Activated CD8-positive, alpha-beta memory T cell treated with anti-CD3 and anti-CD28 coated beads, Interleukin-2, amount 50 U/mL, for 24 hours (primary cell): ENCODE results near the gene KLF11.

Experiments
- DNase-seq: peaks from one replicate; pipeline ENCODE4 v3.0.0-alpha.2; 2020; ENCODE audit errors: extremely low read depth

Gene KLF11

GRCh38 chr2:10043256-10043905, at the start of gene KLF11:
KLF11 (plus strand) TSS chr2:10043550; CDS start chr2:10043717, 167 bp downstream.
- peak; percentile 35 for DNase-seq

DNA sequence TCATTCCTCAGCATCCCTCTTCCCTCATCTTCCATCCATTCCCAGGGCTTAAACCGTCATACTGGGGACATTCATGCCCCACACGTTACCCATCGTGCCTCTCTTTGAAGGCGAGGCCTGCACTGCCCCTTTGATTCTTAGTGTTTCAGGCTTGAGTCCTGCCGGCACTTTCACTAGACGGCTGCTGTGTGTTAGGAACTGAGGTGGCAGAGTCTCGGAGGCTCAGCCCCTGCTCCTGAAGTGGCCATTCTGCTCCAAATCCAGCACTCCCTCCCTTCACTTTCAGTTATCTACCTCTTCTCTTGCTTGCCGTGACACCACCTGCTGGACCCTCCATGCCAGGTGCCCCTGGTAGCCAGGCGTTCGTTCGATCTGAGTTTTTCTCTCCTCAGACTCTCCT, 48.9 kb upstream of the KLF11 start:
- no peak for DNase-seq

DNA sequence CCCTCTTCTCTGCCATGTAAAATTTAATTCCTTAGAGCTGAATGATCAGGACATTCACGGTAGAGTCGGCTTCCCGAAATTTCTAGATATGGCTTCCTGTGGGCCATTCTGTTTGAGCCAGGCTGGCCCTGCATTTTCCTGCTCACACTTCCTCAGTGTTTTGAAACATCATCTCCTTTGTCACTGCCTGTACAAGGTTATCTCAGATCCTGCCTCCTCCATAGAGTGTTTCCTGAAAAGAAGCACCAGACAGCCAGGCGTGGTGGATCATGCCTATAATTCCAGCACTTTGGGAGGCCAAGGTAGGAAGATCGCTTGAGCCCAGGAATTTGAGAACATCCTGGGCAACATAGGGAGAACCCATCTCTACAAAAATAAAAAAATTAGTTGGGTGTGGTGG, 48.3 kb upstream of the KLF11 start:
- DNase-seq, result no peak

- DNase-seq, result no peak
Measured at GRCh38 chr2:9996321-9996720, 47.0 kb upstream of the KLF11 start.

GRCh38 chr2:9997936-9998335, 45.4 kb upstream of the KLF11 start:
- no peak for DNase-seq

DNA sequence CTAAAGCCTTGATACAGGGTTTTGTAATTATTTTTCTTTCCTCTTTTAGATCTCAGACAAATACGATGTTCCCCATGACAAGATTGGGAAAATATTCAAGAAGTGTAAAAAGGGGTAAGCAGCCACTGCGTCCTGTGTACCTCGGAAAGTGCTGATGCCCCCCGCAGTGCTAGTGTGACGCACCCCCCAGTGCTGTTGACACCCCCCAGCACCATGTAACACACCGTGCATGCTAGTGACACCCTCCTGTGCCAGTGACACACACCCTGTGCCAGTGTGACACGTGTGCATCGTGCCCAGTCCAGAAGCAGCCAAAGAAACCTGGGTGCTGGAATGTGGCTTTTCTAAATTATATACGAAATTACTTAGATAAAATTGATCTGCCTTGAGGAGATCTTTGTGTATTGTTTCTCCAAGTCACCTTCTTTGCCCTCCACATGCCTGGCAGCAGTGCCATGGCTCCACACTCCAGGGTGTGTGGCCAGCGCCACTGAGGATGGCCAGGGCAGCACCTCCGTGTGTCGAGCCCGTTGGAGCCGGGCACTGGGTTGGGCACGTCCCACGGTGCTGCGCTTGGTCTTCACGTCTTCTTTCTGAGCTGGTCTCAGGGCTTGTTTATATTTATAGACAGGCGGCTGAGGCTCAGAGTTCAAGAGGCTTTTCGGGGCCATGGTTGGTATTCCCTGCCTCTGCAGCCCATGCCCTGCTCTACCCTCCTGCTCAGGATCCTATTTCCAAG, 44.3 kb upstream of the KLF11 start:
- DNase-seq, result no peak

- no peak for DNase-seq
Measured at GRCh38 chr2:9999693-10000092, 43.7 kb upstream of the KLF11 start.

GRCh38 chr2:10000541-10000940, 42.8 kb upstream of the KLF11 start:
- no peak for DNase-seq

DNA sequence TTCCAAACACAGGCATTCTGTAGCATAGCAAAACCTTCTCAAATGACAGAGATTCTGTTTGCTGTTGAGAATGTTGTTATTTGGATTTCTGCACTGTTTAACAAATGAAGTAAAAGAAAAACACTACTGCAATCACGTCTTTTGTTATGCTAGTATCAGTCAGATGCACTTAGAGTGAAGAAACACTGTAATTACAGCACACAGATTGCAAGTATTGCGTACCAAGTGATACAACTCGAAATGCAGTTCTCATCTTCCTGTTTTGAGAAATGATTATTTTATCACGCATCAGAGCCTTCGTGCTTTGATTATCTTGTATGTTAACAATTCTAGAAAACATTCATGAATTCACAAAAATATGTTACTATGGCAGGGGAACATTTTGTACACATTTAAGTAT, 41.8 kb upstream of the KLF11 start:
- DNase-seq, result no peak

DNA sequence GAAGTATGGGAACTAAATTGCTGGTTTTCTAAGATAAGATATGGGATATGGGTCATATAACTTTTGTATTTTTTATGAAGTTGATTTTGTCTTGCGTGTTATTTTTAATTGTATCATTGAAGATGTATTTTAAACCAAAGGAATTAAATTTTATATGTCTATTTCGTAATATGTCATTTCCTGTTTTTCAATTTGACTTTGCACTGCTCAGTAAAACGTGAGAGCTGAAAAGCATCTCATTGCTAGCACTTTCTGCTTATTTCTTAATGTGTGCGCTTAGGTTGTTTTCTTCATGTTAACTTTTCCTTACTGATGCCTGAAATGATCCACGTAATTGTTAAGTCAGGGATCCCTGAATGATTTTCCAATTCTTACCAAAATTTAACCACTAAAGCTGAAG, 41.2 kb upstream of the KLF11 start:
- no peak for DNase-seq

GRCh38 chr2:10002681-10003080, 40.7 kb upstream of the KLF11 start:
- no peak for DNase-seq

DNA sequence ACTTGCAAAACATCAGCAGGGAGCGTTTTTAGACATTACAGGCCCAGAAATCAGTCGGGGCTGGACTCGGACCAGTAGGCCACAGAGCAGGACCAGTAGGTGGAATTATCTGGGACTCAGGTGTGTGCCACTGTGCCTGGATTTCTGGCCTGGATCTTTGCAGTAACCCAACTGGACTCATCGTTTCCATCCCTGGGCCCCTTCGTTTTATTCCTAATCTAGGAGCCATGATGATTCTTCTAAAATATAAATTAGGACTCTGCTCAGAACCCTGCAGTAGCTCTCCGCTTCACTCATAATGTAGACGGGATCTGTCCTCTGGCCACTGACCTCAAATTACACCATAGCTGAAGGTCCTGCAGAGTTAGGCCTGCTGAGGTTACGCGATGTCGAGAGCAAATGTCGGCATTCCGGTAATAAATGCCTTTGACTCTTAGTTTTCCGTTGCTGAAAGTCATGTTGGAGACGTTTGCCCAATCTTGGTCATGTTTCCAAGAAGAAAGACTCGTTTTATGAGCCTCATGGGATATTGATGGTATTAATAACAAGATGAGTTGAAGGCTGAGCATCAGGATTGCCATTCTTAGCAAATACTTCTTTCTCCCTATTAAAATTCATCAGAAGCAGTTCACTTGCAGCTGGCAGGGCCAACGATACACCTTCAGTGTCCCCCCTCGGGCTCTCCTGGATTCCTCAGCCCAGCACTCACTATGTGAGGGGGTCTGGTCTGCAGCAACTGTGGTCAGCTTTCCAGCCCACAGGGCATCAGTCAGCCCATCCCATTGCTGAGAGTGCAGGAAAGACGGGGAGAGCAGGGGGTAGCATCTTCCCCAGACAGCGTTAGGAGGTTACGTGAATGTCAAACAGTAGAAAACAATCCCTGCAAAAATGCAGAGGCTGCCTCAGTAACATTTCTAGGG, 39.9 kb upstream of the KLF11 start:
- no peak for DNase-seq

GRCh38 chr2:10004401-10004800, 38.9 kb upstream of the KLF11 start:
- DNase-seq, result no peak

GRCh38 chr2:10004836-10005235, 38.5 kb upstream of the KLF11 start:
- no peak for DNase-seq

- DNase-seq, result no peak
Measured at GRCh38 chr2:10005461-10006235, 37.7 kb upstream of the KLF11 start.

DNA sequence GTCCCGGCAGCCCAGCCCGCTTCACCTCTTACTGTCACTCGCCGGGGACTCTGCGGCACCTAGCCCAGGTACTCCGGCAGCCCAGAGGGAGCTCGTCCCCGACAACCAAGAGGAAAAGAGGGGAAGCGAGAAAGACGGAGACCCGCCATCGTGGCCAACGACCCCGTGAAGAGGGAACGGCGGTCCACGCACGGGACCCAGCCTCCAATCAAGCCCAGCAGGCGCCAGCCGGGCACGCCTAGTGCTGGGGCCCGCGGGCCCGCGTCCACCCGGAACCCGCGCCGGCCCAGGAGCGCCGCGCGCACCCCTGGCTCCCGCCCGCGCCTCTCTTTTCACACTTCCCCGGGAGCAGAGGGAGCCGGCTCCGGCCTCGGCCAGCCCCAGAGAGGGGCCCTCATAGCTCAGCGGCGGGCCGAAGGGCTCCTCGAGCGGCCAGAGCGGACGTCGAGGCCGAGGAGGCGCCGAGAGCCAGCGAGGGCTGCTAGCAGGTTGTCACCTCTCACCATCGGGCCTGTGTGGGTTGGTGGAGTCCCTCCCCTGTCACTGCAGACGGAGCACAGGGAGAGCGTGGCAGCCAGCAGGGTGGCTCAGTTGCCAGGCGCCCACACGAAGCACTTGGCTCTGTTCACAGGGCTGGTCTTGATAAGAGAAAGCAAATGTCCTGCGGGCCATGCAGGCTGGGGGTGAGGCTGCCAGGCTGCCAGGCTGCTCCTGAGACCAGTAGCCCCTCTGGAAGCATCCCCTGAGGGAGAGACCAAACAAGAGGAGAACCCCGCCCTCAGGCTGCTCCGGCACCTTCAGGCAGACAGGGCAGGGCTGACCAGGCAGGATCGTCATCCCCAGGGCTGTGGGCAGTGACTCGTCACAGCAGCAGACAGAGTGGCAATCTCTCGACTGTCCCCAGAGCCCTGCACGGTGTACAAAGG, 36.9 kb upstream of the KLF11 start:
- DNase-seq, result no peak

GRCh38 chr2:10007435-10007834, 35.9 kb upstream of the KLF11 start:
- DNase-seq, result no peak

DNA sequence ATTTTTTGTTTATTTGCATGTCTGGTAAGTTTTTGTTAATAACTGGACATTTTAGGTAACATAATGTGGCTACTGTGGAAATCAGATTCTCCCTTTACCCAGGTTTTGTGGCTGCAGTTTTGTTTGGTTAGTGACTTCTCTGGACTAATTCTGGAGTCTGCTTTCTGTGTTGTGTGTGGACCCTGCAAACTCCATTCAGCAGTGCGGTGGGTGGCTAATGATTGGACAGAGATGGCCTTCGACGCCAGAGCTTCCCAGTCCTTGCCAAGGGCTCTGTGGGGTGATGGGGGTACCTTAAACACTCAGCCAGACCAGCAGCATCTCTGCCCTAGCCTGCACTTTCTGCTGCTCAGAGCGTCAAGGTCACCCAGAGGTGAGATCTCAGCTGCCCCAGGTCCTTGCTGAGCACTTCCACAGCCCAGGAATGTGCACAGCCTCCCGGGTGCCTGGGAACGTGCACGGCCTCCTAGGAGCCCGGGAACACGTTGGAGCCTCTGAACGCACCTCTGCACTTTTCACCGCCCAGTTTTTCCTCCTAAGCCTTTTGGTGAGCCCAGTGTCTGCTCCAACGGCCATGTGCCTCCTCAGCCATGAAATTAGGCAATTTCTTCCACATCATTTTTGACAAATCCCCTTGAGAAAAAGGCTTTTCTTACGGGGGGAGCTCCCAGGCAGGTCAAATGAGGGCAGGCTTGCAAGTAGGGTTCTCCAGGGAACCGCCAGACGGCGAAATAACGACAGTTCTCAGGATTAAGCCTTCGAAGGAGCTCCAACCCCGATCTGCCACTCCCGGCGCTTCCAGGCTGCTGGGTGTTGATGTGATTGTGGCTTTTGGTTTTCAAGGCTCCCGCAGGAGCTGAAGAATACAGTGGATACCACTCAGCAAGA, 35.2 kb upstream of the KLF11 start:
- no peak for DNase-seq

GRCh38 chr2:10008809-10009176, 34.6 kb upstream of the KLF11 start:
- DNase-seq, result no peak
